Naive B cell (primary cell): ENCODE results near the gene AXL. TPM values are rescaled to one million over a fixed set of nuclear protein-coding genes. Genes with fewer than 3 reads are reported as not detected.
"Not testable (repeated sequence)": the region's sequence is repeated elsewhere in the genome, so short reads cannot be mapped to it uniquely, and the experiment has no call there.

Experiments
- ATAC-seq, 2 donors: fragments of 150-1000 bp; cut with Tn5 transposase; 2 replicates each; pipeline ENCODE4 v1.10.0; 2021; ENCODE audit warnings: low read depth in 2 of 2, mild to moderate bottlenecking in 2 of 2, moderate library complexity in 2 of 2
- DNase-seq: peaks from one replicate; pipeline ENCODE4 v3.0.0; 2022
- H3K27ac Mint-ChIP-seq, 6 donors: one replicate each; pipeline ENCODE4 v1.8.0; 2020 to 2022; ENCODE audit warnings: mild to moderate bottlenecking in 6 of 6, mixed read lengths in 6 of 6, moderate library complexity in 5 of 6, inconsistent platforms in 2 of 6
- H3K27me3 Mint-ChIP-seq, 3 donors: one replicate each; pipeline ENCODE4 v1.8.0; 2021 to 2022; ENCODE audit warnings: mixed read lengths in 3 of 3, mild to moderate bottlenecking in 1 of 3
- H3K36me3 Mint-ChIP-seq, 2 donors: one replicate each; pipeline ENCODE4 v1.8.0; 2020 to 2022; ENCODE audit warnings: mixed read lengths in 2 of 2, inconsistent platforms in 1 of 2, mild to moderate bottlenecking in 1 of 2
- H3K4me1 Mint-ChIP-seq, 3 donors: one replicate each; pipeline ENCODE4 v1.8.0; 2020 to 2022; ENCODE audit warnings: mixed read lengths in 3 of 3, inconsistent platforms in 1 of 3, mild to moderate bottlenecking in 1 of 3, moderate library complexity in 1 of 3
- H3K4me3 Mint-ChIP-seq, 8 donors: one replicate each; pipeline ENCODE4 v1.8.0; 2020 to 2022; ENCODE audit warnings: mild to moderate bottlenecking in 8 of 8, mixed read lengths in 8 of 8, moderate library complexity in 8 of 8, inconsistent platforms in 2 of 8
- H3K9me3 Mint-ChIP-seq, 7 donors: one replicate each; pipeline ENCODE4 v1.8.0; 2020 to 2022; ENCODE audit warnings: mixed read lengths in 7 of 7, mild to moderate bottlenecking in 5 of 7, inconsistent platforms in 2 of 7, moderate library complexity in 1 of 7
- polyA plus RNA-seq, 6 donors: library from polyadenylated mRNA; unstranded; fragments of 300-500 nt; fragmentation: Illumina TruSeq; gene quantifications; one replicate each; pipeline ENCODE4 v1.2.3, GENCODE V29; 2021; ENCODE audit warnings: low read depth in 6 of 6

The AXL gene
- polyA plus RNA-seq, result 1 to 10 TPM in 1 of 6 donors, under 1 TPM in 4, not detected in 1; 0.05 to 1.4 (median 0.26) TPM

DNA sequence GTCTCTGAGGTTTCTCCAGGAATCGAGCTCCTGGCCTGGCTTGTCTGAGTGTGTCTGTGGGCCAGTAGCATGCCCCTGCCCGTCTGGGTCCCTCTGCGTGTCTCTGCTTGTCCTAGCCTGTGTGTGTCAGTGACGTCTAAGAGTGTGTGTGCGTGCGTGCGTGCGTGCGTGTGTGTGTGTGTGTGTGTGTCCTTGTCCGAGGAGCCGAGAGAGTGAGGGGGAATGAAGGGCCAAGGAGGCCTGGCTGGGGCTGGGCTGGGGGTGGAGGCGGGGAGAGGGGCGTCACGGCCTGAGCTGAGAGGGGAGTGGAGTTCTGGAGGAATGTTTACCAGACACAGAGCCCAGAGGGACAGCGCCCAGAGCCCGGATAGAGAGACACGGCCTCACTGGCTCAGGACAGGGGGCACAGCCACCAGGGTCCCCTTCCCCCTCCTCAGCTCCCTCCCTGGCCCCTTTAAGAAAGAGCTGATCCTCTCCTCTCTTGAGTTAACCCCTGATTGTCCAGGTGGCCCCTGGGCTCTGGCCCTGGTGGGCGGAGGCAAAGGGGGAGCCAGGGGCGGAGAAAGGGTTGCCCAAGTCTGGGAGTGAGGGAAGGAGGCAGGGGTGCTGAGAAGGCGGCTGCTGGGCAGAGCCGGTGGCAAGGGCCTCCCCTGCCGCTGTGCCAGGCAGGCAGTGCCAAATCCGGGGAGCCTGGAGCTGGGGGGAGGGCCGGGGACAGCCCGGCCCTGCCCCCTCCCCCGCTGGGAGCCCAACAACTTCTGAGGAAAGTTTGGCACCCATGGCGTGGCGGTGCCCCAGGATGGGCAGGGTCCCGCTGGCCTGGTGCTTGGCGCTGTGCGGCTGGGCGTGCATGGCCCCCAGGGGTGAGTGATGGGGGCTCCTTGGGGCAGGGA, at the start of gene AXL:
Gene AXL, plus strand, starts transcription at position 609 of the 893 bp plus-strand sequence. Its CDS starts 170 bp downstream, at position 779.
- Mint-ChIP-seq H3K4me1 (peaks cover 0 to 15% (median 7%) of the 10 kb centered on the region in 3 donors), H3K36me3 (peaks cover 0 to 6% of the 10 kb centered on the region in 2 donors), H3K27me3 (peaks cover 38 to 87% (median 79%) of the 10 kb centered on the region in 3 donors), H3K4me3 (peak within 1 kb of the TSS in 1 of 8 donors; percentile 20), H3K9me3 (peaks cover 0 to 3% (median 0%) of the 10 kb centered on the region in 7 donors), H3K27ac (peak within 1 kb of the TSS in 3 of 6 donors; percentile 49 to 78 (median 59))
- no peak for DNase-seq
- no peak for ATAC-seq

DNA sequence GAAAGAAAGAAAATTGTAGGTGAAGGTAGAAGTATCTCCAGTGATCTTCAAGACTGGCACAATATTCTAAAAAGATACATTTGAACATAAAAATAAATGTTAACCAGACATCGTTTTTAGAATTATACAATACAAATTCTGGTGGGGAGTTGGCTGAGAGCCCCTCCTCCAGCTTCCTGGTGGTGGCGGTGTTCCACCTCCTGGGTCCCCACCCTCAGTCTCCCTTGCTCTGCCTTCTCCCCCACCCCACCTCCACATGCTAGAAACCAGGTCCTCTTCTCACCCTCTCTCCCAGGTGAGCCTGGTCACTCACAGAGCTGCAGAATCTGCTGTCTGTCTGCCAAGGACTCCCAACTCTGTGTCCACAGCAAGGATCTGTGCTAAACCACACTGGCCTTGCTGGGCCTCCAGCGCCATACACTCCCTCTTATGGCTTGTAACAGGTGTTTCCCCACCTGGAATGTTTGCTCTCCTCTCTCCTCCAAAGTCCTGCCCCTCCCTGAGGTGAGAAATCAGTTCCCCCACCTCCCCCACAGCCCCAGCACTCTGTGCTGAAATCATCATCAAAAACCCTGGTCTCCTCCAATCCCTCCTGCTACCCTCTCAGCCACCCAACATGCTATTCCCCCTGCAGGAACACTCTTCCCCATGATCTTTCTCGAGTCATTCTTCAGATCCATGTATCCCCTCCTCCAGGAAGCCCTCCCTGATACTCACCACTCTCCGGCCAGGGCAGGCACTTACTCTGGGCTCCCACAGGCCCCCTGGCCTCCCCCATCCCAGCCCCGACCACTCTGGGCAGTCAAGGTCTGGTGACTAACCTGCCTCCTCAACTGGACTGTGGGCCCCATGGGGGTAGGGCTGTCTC, 46.5 kb upstream of the AXL start:
- DNase-seq (no peak), ATAC-seq (no peak)
- no peaks in the 10 kb centered on the region for H3K9me3 Mint-ChIP-seq
- no peak overlapping the region for H3K4me3 Mint-ChIP-seq
- H3K4me1 Mint-ChIP-seq, result peaks cover 7 to 13% (median 8%) of the 10 kb centered on the region in 3 donors
- peak overlapping the region in 1 of 6 donors; percentile 58 for H3K27ac Mint-ChIP-seq
- peaks cover 14 to 41% (median 36%) of the 10 kb centered on the region in 3 donors for H3K27me3 Mint-ChIP-seq
- no peaks in the 10 kb centered on the region for H3K36me3 Mint-ChIP-seq

DNA sequence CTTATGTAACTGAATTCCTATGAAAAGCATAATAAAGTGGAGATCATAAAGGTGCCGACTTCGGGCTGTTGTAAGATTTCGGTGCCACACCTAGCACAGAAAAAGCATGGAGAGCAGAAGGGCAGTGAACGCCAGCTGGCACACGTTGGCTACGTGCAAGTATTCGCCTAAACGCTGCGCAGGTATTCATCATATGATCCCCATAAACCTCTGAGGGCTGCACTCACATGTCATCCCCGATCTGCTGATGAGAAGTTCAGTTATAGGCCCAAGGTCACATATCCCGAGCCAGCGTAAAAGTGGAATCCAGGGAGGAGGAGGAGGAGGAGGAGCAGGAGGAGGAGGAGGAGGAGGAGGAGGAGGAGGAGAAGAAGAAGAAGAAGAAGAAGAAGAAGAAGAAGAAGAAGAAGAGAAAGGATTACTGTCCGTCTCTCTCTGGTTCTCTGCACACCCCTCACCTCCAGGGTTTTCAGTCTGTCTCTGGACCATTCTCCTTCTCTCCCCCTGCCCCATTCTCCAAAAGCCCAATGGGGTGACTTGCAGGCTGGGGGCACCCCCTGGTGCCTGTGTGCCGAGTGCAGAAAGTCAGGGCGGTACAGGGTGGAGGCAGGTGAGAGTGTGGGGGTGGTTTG, 44.6 kb upstream of the AXL start:
- Mint-ChIP-seq H3K36me3 (no peaks in the 10 kb centered on the region), H3K4me3 (peak overlapping the region in 1 of 8 donors; percentile 44), H3K27me3 (peaks cover 10 to 30% (median 27%) of the 10 kb centered on the region in 3 donors), H3K4me1 (peaks cover 7 to 13% (median 8%) of the 10 kb centered on the region in 3 donors), H3K27ac (peak overlapping the region in 2 of 6 donors; percentile 16 to 26), H3K9me3 (no peaks in the 10 kb centered on the region)
- DNase-seq (no peak), ATAC-seq (no peak)

DNA sequence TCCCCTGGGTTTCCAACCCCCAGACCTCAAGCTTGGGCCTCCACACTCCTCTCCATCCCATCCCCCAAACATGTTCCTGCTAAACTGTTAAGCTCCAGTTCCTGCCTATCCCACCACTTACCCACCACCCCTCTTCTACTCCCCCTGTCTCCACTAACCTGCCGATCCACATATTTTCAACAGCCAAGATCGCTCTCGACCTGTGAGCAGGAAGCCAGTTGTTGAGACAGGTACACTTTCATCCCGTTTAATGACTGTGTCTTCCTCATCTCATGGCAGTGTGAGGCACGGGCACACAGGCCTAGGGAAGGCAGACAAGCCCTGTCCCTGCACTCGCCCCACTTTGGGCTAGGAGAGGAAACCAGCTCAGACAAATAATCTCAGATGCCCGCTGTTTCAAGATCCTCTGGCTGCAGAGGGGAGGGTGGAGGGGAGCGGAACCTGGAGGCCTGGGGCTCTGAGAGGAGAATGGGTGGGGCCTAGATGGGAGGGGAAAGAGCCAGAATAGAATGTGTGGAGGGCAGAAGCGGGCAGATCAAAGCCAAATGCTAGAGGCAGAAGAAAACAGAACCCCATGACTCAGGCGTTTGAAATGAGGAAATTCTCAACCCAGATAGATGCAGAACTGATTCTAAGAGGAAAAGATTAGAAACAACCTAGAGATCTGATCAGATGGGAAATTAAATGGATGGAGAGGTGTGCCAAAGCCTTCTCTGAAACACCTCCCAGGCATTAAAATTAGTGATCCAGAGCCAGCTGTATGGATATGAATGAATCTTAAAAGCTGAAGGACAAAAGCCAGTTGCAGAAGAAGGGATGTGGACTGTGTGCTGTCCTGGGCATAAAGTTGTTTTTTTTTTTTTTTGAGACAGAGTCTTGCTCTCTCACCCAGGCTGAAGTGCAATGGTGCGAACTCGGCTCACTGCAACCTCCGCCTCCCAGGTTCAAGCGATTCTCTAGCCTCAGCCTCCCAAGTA, 42.9 kb upstream of the AXL start:
- H3K36me3 Mint-ChIP-seq, result no peaks in the 10 kb centered on the region
- H3K4me3 Mint-ChIP-seq, result peak overlapping the region in 1 of 8 donors; percentile 62
- H3K9me3 Mint-ChIP-seq, result no peaks in the 10 kb centered on the region
- H3K4me1 Mint-ChIP-seq, result peaks cover 7 to 13% (median 8%) of the 10 kb centered on the region in 3 donors
- no peak for ATAC-seq
- H3K27me3 Mint-ChIP-seq, result peaks cover 6 to 28% (median 23%) of the 10 kb centered on the region in 3 donors
- peak overlapping the region in 2 of 6 donors; percentile 22 to 58 for H3K27ac Mint-ChIP-seq
- no peak for DNase-seq

GRCh38 chr19:41180173-41180572, 38.9 kb upstream of the AXL start:
- peaks cover 6 to 18% (median 10%) of the 10 kb centered on the region in 3 donors for H3K27me3 Mint-ChIP-seq
- H3K9me3 Mint-ChIP-seq, H3K27ac Mint-ChIP-seq: not testable (repeated sequence)

GRCh38 chr19:41186971-41187883, 31.8 kb upstream of the AXL start:
- Mint-ChIP-seq H3K27me3 (peaks cover 32 to 54% (median 45%) of the 10 kb centered on the region in 3 donors), H3K4me3 (no peak overlapping the region), H3K27ac (peak overlapping the region in 1 of 6 donors; percentile 6), H3K4me1 (no peaks in the 10 kb centered on the region), H3K36me3 (no peaks in the 10 kb centered on the region), H3K9me3 (no peaks in the 10 kb centered on the region)
- DNase-seq, result no peak
- no peak for ATAC-seq

More at GRCh38 chr19:41180173-41180572, 38.9 kb upstream of the AXL start:
- not testable (repeated sequence) for H3K4me3 Mint-ChIP-seq, DNase-seq, ATAC-seq, H3K36me3 Mint-ChIP-seq
- H3K4me1 Mint-ChIP-seq, result peaks cover 7 to 12% (median 8%) of the 10 kb centered on the region in 3 donors

DNA sequence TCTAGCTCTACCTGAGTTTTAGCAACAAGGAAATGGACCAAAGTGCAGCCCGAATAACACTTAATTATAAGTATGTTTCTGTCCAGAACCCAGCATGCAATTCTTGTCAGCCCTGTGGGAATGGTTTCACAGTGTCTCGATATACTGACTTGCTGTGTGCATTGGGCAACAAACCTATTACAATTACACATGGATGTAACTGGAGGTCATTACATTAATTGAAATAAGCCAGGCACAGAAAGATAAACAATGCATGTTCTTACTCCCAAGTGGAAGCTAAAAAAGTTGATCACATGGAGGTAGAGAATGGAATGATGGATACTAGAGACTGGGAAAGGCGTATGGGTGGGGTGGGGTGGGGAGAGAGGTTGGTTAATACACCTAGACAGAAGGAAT, 31.1 kb upstream of the AXL start:
- peaks cover 0 to 4% (median 3%) of the 10 kb centered on the region in 3 donors for H3K4me1 Mint-ChIP-seq
- no peaks in the 10 kb centered on the region for H3K9me3 Mint-ChIP-seq
- ATAC-seq (no peak), DNase-seq (no peak)
- H3K27me3 Mint-ChIP-seq, result peaks cover 37 to 59% (median 52%) of the 10 kb centered on the region in 3 donors
- no peak overlapping the region for H3K4me3 Mint-ChIP-seq
- no peaks in the 10 kb centered on the region for H3K36me3 Mint-ChIP-seq
- H3K27ac Mint-ChIP-seq, result no peak overlapping the region

DNA sequence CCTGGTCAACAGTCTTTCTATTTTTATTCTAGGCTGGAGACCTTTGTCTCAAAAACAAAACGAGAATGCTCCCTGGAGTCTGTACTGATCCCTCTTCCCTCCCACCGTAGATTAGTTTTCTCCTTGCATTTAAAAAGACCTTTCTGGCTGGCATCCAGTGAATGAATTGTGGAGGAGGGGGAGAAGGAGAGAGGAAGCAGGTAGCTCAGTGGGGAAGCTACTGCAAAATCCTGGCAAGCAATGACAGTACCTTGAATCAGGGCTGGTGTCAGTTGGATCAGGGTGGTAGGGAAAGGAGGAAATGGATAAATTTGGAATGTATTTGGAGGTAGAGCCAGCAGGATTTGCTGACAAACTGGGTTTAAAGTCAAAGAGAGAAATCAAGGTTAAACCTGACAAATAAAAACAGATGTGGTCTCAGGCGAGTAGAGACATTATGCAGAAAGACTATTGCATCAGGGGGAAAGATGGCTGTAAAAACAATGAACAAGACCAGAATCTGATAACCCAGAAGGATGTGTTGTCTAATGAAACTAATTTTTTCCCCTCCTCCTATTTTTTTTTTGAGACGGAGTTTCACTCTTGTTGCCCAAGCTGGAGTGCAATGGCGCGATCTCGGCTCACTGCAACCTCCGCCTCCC, 29.5 kb upstream of the AXL start:
- H3K27ac Mint-ChIP-seq, result no peak overlapping the region
- H3K27me3 Mint-ChIP-seq, result peaks cover 45 to 62% (median 59%) of the 10 kb centered on the region in 3 donors
- no peak for DNase-seq
- H3K36me3 Mint-ChIP-seq, result no peaks in the 10 kb centered on the region
- ATAC-seq, result no peak
- H3K4me1 Mint-ChIP-seq, result peaks cover 4 to 10% (median 8%) of the 10 kb centered on the region in 3 donors
- H3K4me3 Mint-ChIP-seq, result no peak overlapping the region
- no peaks in the 10 kb centered on the region for H3K9me3 Mint-ChIP-seq

GRCh38 chr19:41192574-41193429, 26.2 kb upstream of the AXL start, which contains the start of gene CYP2S1:
Gene CYP2S1 (plus strand): TSS chr19:41193219. CDS start chr19:41193265, 46 bp downstream.
- DNase-seq (no peak), ATAC-seq (peak in 1 of 2 donors; percentile 14)
- Mint-ChIP-seq H3K4me3 (no peak within 1 kb of the TSS), H3K27me3 (peaks cover 49 to 86% (median 72%) of the 10 kb centered on the region in 3 donors), H3K4me1 (peaks cover 4 to 10% (median 8%) of the 10 kb centered on the region in 3 donors), H3K27ac (peak within 1 kb of the TSS in 1 of 6 donors; percentile 74), H3K36me3 (no peaks in the 10 kb centered on the region), H3K9me3 (no peaks in the 10 kb centered on the region)
